AG09309 (cell line): Measurements from ENCODE around the gene RABIF.
"Not testable (repeated sequence)": the region's sequence is repeated elsewhere in the genome, so short reads cannot be mapped to it uniquely, and the experiment has no call there.

Source experiments
- DNase-seq: peaks from one replicate; pipeline ENCODE4 v3.0.0-alpha.2; 2010; ENCODE audit warnings: low read depth
- H3K4me3 ChIP-seq: 2 replicates; pipeline ENCODE4 v1.5.1; 2011; ENCODE audit warnings: mild to moderate bottlenecking, low read depth, low read length, moderate library complexity; ENCODE audit not compliant: control insufficient read depth
- TF ChIP-seq, protein P1 (sequence below): IDR thresholded peaks from 2 replicates; pipeline ENCODE4 v1.5.1; 2011; ENCODE audit warnings: mild to moderate bottlenecking, low read depth, low read length, inconsistent platforms; ENCODE audit not compliant: insufficient read depth, control insufficient read depth; ENCODE audit errors: missing control alignments

RABIF gene

DNA sequence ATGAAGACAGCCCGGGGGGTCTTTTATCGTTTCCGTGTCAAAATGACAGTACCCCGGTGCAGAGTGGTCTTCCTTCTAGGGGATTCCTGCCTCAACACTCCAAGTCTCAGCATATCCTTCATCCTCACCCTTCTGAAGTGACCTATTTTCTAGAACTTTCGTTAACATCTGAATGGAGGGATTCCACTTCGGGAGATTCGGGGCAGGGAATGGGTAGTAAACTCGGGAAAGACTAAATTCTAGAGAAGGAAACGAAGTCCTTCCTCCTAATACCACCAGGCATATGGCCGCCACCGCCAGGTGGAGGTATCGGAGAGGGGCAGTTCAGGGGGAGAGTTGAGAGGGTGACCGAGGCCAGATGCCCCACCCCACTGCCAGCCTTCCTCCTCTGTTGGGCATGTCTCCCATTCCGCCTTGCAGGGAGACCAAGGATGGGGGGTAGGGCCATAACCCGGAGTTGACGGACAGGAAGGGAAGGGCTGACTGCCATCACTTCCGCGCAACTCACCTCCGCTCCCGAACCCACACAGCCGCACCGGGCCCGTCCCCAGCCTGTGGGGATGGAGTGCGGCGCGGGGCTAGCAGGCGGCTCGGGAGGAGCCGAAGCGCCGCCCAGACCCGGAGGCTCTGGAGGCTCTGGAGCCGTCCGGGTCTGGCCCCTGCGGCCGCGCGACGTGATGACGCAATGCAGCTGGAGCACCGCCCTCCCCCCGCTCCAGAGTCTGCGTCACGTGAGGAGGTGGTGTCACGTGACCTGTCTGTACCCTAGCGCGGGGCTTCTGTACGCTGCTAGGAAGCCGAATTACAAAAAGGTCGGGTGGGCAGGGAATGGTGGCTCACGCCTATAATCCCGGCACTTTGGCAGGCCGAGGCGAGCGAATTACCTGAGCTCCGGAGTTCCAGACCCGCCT is 37.9 kb upstream of the RABIF start, which contains the start of gene KLHL12:
Gene KLHL12 (minus strand): TSS at position 654 of the 911 bp plus-strand sequence. CDS start 2,072 bp downstream, outside the sequence.
- TF ChIP-seq, protein P1, sequence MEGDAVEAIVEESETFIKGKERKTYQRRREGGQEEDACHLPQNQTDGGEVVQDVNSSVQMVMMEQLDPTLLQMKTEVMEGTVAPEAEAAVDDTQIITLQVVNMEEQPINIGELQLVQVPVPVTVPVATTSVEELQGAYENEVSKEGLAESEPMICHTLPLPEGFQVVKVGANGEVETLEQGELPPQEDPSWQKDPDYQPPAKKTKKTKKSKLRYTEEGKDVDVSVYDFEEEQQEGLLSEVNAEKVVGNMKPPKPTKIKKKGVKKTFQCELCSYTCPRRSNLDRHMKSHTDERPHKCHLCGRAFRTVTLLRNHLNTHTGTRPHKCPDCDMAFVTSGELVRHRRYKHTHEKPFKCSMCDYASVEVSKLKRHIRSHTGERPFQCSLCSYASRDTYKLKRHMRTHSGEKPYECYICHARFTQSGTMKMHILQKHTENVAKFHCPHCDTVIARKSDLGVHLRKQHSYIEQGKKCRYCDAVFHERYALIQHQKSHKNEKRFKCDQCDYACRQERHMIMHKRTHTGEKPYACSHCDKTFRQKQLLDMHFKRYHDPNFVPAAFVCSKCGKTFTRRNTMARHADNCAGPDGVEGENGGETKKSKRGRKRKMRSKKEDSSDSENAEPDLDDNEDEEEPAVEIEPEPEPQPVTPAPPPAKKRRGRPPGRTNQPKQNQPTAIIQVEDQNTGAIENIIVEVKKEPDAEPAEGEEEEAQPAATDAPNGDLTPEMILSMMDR = peak; percentile 70
- DNase-seq = peak; percentile 75
- H3K4me3 ChIP-seq = peak within 1 kb of the TSS; percentile 73

DNA sequence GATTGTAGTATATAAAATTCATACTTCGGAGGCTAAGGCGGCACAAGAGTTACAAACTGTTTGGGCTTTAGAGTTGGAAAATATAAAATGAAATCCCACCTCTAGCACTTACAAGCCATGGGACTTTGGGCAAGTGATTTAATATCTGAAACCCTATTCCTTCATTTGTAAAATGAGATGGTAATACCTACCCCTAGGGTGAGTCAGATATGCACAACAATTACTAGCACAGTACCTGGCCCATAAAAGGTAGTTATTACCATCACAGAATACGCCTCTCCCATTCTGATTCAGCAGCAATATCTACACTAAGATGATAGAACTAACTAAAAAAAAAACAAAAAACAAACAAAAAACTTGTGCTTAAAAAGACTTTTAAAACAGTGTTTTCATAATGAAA is 34.6 kb upstream of the RABIF start:
- no peak for DNase-seq
- TF ChIP-seq, protein P1 = no peak
- H3K4me3 ChIP-seq = no peak overlapping the region

DNA sequence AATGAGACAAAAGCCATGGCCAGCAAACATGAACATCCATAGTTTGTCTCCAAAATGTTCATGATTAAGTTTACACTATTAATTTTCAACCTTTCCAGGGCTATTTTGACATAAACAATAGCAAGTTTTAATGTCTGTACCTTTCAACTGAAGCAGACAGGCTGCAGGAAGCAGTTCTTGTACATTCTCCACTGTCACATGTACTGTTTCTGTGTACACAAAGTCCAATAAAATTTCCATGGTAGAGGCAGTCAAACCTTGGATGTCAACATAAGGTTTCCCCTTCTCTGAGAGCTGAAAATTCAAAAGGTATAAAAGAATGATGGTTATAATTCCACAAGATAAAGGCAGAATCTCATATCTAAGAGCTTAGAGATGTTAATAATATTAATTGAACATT is 30.7 kb upstream of the RABIF start:
- DNase-seq = no peak
- TF ChIP-seq, protein P1 = no peak

DNA sequence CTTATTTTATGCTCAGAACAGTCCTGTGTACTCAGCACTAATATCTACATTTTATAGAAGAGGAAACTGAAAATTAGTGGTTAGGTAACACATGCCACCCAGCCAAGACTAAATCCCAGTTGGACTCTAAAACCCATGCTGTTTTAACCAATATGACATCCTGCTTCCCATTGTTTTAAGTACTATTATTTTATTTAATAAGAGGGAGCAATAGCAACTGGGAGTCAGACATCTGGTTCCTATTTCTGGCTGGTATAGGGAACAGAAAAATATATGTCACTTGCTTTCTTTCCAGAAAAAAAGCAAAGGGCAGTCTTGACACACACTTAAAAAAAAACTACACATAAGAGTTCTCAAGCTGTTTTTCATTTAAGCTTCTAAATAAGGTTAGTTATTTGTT is 26.2 kb upstream of the RABIF start:
- no peak for DNase-seq
- TF ChIP-seq, protein P1 = no peak
- H3K4me3 ChIP-seq = no peak overlapping the region

More for the DNA sequence above, 30.7 kb upstream of the RABIF start:
- H3K4me3 ChIP-seq = no peak overlapping the region

DNA sequence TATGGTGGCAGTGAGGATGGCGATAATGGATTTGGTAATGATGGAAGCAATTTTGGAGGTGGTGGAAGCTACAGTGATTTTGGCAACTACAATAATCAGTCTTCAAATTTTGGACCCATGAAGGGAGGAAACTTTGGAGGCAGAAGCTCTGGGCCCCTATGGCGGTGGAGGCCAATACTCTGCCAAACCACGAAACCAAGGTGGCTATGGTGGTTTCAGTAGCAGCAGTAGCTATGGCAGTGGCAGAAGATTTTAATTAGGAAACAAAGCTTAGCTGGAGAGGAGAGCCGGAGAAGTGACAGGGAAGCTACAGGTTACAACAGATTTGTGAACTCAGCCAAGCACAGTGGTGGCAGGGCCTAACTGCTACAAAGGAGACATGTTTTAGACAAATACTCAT is 23.5 kb upstream of the RABIF start:
- not testable (repeated sequence) for DNase-seq, H3K4me3 ChIP-seq

DNA sequence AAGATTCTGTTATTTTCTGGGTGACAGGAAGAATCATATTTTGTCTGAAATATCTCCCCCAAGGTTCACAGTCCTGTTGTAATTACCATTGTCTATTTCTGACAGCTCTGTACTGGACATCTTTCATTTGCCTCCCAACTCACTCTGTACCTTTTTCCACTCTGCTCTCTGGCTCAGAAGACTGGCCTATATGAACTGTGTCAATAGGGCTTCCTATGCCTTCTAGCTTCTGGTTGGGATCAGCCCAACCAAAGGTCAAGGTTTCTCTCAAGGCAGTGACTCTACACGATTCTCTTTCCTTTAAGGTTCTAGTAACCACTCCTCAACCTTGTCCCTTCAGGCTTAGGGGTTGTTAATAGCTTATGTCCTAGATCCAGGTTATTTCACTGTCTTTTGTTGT is 20.5 kb upstream of the RABIF start:
- H3K4me3 ChIP-seq = no peak overlapping the region
- TF ChIP-seq, protein P1 = no peak
- no peak for DNase-seq

DNA sequence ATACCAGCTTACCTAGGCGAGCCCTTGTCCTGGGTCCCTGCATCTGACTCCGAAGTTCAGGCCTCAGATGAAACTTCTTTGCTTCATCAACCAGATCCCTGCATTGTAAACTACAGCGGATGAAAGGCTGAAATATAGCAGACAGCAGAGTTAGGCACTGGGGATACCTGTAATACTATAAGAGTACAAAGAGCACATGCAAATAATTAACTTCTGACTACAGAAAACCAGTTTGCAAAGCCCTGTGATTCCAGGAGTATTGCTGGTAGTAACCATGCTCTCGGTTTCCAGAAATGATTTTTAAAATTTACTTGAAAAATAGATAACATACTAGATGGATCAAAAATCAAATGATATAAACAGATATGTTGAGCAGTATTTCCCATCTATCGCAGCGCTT is 20.0 kb upstream of the RABIF start:
- TF ChIP-seq, protein P1 = no peak
- DNase-seq = no peak
- no peak overlapping the region for H3K4me3 ChIP-seq
